HG02884 (cell line): ENCODE results near the gene CA12.

Experiments
- ATAC-seq: cut with Tn5 transposase; IDR thresholded peaks from one replicate; pipeline ENCODE4 v1.9.1; 2021; ENCODE audit warnings: mild to moderate bottlenecking, moderate library complexity; ENCODE audit not compliant: unreplicated experiment

Gene CA12

DNA sequence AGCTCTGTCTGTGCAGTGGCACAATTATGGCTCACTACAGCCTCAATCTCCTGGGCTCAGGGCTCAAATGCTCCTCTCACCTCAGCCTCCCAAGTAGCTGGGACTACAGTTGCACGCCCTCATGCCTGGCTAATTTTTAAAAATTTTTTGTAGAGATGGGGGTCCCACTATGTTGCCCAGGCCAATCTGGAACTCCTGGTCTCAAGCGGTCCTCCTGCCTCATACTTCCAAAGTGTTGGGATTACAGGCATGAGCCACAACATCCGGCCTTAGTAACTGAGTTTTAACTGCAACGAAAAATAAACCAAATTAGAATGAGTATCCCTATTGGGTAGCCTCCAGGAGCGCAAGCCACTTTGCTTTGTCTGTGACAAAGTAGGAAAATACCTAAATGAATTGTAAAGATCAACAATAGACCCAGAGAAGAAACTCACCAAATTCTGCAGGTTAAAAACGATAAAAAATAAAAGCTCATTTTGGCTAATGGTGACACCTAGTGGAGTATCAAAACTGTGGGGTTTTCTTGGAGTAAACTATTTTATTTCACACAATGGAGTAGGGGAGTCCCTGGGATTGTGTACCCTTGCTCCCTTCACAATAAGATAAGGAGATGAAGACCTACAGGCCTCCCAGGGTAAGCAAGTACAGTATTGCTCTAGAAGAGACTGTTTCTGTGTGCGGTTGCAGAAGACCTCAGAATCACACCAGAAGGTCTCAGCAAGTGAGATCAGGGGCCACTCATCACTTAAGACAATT lies 21.0 kb upstream of the CA12 start:
- no peak for ATAC-seq

DNA sequence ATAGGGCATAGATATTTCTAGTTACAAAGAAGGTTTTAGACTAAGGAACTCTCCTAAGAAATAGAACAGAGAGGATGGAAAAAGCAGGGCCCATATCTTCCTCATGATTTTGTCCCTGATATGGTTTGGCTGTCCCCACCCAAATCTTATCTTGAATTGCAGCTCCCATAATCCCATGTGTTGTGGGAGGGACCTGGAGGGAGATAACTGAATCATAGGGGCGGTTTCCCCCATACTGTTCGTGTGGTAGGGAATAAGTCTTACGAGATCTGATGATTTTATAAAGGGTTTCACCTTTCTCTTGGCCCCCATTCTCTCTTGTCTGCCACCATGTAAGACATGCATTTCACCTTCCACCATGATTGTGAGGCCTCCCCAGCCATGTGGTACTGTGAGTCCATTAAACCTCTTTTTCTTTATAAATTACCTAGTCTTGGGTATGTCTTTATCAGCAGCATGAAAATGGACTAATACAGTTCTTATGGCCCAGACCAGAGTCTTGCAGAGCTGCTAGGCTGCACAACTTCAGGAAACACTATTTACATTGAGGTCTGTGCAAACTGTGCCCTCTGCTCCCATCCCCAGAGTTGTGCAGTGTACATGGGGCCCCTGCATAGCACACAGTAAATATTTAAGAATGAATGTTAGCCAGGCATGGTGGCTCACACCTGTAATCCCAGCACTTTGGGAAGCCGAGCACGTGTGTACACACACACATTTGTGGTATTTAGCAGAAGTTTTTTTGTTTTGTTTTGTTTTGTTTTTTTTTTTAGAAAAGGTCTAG lies 20.3 kb upstream of the CA12 start:
- no peak for ATAC-seq

GRCh38 chr15:63401078-63401477 lies 19.4 kb upstream of the CA12 start:
- ATAC-seq, result no peak

DNA sequence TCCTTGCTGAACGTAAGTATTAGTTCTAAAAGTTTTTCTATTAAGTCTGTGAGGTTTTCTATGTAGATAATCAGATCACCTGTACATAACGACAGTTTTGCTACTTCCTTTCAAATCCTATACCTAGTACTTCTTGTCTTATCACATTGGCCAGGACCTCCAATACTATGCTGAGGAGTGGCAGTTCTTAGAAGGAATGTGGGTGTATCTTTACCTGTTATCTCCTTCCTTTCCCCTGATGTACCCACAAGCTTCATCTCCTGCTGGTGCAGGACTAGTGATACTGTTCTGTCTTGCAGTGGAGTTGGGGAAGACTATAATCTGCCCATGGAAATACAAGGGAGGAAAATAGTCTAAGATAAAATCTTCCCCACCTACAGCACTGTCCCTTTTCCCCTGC lies 16.8 kb upstream of the CA12 start:
- no peak for ATAC-seq

GRCh38 chr15:63396152-63396928 lies 14.7 kb upstream of the CA12 start:
- ATAC-seq, result no peak

DNA sequence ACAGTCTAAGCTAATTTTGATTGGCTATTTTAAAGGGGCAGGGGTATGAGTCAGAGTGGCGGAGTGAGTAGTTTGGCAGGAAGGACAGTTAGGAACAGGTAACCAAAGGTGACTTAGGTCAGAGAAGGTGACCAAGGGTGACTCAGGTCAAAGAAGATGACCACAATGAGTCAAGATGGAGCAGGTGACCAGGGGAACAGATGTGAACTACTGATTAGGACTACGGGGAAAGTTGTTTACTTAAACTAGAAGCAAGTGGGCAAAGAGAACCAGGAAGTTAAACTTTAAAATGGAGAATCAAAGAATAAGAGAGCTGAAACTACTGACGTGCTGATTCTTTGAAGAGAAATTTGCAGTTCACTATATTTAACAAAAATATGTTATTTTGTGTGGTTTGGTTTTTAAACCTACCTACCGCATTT lies 14.1 kb upstream of the CA12 start:
- ATAC-seq, result no peak

DNA sequence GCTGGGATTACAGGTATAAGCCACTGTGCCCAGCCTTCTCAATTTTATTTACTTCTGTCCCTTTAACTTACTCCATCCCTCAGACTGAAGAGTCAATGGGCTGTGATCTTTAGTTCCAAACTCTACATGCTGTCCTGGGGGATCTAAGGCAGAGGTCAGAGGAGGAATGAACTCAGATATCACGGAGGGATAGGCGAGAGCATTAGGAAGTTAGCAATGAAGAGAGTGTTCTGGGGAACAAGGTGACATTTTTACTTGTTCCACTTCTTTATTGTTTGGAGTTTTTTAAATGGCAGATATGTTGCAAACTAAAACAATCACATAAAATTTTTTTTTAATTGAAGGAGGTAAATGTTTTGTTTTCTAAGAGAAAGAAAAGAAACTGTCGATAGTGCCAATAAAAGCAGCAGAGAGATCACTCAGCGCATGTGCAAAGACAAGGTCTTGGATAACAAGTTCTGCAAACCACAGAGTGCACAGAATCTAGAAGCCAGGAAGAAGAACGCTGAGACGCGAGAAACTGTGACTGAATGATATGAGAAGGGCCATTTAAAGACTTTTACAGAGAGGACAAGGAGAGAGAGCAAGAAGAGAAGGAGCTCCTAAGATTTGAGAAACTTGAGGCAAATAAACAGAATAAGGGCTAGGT lies 10.8 kb upstream of the CA12 start:
- no peak for ATAC-seq

- no peak for ATAC-seq
Measured at GRCh38 chr15:63391669-63392360, 10.2 kb upstream of the CA12 start.

DNA sequence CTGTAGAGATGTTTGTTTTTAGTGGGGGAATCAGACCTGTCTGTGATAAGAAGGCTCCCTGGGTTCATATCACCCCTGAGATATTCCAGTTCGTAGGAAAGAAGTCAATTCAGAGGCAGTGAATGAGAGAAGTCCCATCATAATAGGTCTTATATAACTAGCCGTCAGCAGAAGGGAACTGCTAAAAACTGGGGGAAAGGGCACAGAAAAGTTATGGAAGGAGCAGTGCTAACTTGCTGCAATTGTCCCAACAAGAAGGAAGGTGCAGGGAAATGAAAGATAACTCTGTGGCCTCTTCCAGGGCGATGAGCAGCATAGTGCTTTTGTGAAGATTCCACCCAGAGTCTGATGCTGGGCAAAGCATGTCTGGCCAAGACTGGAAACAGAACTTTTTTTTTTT lies 9.0 kb upstream of the CA12 start:
- no peak for ATAC-seq

DNA sequence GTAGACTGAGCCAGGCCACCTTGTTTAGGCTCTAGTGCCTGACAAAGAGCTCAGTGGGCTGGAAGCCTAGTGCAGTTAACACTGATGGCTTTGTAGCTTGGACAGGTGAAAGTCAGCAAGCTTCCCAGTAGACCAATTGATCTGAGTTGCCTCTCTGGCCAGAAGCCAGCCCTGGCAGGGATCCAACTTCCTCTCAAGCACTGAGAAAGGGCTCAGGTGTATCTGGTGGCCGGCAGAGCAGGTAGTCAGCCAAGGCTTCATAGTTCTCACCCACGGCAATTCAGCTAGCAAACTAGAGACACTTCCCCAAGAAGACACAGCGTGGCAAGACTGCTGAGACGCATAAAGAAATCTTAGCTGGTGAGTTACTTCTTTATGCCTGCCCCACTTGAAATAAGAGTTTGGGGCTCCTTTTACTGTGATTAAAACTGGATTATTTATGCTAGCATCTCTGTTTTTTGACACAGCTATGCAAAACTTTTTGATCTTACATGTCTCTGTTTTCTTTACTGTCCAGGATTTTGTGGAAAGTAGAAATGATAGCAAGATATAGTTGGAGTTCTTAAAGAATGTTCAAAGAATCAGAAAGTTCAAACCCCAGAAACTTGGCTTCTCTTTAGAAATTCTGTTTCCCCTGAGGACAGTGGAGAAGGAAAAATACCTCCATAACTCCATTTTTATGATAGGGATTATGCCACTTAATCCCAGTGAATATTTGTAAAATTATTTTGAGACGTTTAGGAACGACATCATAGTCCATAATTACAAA lies 8.4 kb upstream of the CA12 start:
- no peak for ATAC-seq

DNA sequence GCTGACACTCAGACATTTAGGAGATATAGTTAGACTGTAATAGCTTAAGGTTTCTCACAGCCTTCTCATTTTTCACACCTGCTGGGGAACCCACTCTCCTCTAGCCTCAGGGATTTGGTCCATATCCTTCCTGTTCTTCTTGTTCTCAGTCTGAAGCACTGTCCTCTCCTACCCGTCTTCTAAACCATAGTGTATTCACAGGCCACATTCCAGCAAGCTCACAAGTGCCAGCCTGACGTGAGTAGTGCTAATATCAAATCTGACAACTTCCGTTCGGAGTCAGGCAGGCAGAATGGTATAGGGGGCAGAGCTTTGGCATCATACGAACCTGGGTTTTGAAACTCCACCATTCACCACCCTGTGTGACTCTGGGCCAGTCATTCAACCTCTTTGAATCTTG lies 6.9 kb upstream of the CA12 start:
- no peak for ATAC-seq

DNA sequence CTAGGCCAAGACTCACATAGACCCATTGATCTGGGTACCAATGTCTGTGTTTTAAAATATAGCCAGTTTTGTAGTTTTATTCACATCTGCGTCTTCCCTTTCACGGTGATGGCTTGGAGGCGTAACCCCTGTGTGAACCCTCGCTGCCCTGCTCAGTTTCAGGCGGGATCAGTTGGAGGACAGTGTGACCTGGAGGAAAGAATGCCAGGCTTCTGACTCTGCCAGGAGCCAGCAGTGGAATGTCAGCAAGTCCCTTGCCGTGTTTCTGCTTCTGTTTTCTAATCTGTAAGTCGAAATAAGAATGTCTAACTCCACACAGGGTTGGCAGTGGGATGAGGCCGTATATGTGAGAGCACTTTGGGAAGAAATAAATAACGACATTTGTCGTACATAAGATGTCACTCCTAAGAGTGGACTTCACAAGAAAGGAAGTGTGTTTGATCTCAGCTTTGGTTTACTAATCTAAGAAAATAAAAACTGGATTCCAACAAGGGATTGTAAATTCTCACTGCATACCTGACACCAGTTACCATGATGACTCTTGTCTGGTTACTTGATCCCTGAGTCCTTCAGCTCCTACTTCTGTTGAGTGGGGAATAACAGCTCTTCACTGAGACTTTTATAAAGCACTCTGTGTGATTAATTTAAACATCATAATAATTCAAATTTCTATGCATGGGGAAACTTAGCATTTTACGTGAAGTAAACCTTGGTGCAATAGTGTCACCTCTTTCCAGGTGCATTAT lies 6.3 kb upstream of the CA12 start:
- no peak for ATAC-seq

- ATAC-seq, result no peak
Measured at GRCh38 chr15:63385911-63386531, 4.4 kb upstream of the CA12 start.

- ATAC-seq, result no peak
Measured at GRCh38 chr15:63384906-63385305, 3.3 kb upstream of the CA12 start.

GRCh38 chr15:63382966-63383710 lies 1.5 kb upstream of the CA12 start:
- ATAC-seq, result no peak

- ATAC-seq, result no peak
Measured at GRCh38 chr15:63380808-63381282, 801 bp downstream of the CA12 start.

DNA sequence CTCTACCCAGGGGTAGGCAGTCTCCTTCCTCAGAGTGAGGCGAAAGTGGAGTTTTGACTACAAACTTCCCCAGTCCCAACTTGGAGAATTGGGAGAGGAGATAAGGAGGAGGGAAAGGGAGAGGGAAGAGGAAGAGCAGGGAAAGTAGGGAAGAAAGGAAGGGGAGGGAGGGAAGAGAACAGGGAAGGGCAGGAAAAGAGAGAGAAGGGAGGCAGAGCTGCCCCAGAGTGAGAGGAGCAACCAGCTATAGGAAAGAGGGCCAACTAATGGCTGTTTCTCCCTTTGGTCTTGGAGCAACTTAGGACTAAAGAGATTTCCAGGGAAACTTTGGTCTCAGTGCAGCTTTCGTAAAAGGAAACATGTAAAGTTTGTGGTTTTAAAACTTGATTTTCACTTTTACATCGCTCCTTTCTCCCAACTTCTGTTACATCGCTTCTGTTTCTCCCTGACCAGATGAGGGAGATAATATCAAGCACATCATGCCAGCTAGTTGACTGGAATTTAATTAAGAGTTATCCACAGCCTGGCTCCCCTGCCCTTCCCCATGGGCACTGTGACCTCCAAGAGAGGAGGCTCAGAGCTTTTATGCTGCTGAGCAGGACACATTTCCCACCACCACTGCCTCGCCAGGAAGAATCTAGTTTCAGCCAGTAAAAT lies 1.4 kb downstream of the CA12 start:
- no peak for ATAC-seq
